ENCODE results near the gene COL25A1. TPM values are rescaled to one million over a fixed set of nuclear protein-coding genes. Genes with fewer than 3 reads are reported as not detected.

The COL25A1 gene
- polyA plus RNA-seq, 3 donors = 13.6 to 18.1 (median 14.4) TPM

DNA sequence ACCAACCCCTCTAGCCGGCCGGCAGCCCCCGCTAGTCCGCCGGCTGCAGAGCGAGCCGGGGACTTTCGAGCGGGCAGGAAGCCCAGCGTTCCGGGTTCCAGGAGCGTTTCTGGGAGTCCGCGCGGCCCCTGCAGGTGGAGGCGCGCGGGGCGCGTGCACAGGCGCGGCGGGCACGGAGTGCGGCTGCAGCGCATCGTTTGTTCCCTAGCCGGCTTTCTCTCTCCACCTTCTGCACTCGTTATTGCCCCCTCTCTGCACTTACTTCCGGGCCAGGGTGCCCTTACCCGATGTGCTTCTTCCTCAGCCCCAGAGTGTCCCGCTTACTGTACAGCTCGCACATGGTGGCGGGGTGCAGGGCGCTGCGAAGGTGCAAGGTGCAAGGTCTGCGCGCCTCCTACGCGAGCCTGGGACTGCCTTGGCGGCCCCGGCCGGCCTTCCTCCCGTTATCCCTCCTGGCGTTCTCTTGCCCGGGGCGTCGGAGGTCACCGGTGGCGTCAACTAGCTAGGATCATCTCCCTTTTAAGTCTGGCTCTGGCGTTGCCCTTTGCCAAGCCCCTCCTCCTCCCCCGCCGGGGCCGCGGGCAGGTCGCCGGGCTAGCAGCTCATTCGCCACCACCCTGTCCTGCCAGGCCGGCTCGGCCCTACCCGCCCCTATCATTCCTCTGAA is 539.8 kb downstream of the COL25A1 start, which contains the start of gene ETNPPL:
Gene ETNPPL (minus strand): TSS at position 495 of the 667 bp plus-strand sequence. CDS start 155 bp downstream, at position 340.
- peak; percentile 42 for DNase-seq

Other genes with a start within 250 kb of the COL25A1 start
- 10 to 100 TPM; 39.2 to 43.7 (median 42.3) TPM for gene SEC24B, start 131.2 kb upstream of the COL25A1 start, polyA plus RNA-seq (ENCODE audit: insufficient read length in 3 of 3)